Measurements from ENCODE around the gene SERPIND1. TPM values are rescaled to one million over a fixed set of nuclear protein-coding genes. Genes with fewer than 3 reads are reported as not detected.

SERPIND1 gene
- total and polyA plus RNA-seq, 5 donors from 2014 or later = 0.10 to 0.29 TPM; not detected in 3

DNA sequence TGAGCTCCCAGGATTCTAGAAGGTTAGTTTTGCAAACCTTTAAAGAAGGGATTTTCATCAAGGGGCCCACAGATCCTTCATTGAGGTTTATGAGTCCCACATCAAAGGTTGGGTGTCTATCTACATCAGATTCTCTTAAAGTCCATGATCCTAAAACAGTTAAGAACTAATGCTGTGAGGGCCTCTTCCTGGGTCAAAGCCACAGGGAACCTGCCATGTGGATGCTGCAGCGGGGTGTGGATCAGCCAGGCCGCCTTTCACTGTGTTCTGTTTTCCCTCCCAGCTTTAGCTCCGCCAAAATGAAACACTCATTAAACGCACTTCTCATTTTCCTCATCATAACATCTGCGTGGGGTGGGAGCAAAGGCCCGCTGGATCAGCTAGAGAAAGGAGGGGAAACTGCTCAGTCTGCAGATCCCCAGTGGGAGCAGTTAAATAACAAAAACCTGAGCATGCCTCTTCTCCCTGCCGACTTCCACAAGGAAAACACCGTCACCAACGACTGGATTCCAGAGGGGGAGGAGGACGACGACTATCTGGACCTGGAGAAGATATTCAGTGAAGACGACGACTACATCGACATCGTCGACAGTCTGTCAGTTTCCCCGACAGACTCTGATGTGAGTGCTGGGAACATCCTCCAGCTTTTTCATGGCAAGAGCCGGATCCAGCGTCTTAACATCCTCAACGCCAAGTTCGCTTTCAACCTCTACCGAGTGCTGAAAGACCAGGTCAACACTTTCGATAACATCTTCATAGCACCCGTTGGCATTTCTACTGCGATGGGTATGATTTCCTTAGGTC lies 5.3 kb downstream of the SERPIND1 start:
- DNase-seq = no peak
- Histone ChIP-seq H3K4me3 (ENCODE audit: low read depth, low read length) (no peak overlapping the region), H3K27me3 (ENCODE audit: control insufficient read depth, insufficient read depth, low read length) (no peaks in the 10 kb centered on the region), H3K36me3 (ENCODE audit: control insufficient read depth, insufficient read depth, low read length) (peaks cover 32% of the 10 kb centered on the region), H3K4me1 (ENCODE audit: control insufficient read depth, insufficient read depth, low read length, poor library complexity, severe bottlenecking) (no peaks in the 10 kb centered on the region), H3K27ac (ENCODE audit: insufficient read depth, low read length, poor library complexity, severe bottlenecking) (no peak overlapping the region), H3K9me3 (ENCODE audit: control insufficient read depth in 2 of 2, low read length in 2 of 2) (no peaks in the 10 kb centered on the region)
- Mint-ChIP-seq H3K36me3 (peaks cover 16% of the 10 kb centered on the region), H3K4me1 (peaks cover 0 to 3% (median 2%) of the 10 kb centered on the region in 4 donors), H3K27me3 (no peaks in the 10 kb centered on the region), H3K27ac (peak overlapping the region in 2 of 3 donors; percentile 37 to 38), H3K4me3 (no peak overlapping the region), H3K9me3 (no peaks in the 10 kb centered on the region)
- ATAC-seq (ENCODE audit: low read depth in 2 of 2) = no peak

DNA sequence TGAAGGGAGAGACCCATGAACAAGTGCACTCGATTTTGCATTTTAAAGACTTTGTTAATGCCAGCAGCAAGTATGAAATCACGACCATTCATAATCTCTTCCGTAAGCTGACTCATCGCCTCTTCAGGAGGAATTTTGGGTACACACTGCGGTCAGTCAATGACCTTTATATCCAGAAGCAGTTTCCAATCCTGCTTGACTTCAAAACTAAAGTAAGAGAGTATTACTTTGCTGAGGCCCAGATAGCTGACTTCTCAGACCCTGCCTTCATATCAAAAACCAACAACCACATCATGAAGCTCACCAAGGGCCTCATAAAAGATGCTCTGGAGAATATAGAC lies 5.9 kb downstream of the SERPIND1 start:
- Mint-ChIP-seq H3K27ac (no peak overlapping the region), H3K36me3 (peaks cover 16% of the 10 kb centered on the region)
- H3K36me3 ChIP-seq (ENCODE audit: control insufficient read depth, insufficient read depth, low read length) = peaks cover 32% of the 10 kb centered on the region

DNA sequence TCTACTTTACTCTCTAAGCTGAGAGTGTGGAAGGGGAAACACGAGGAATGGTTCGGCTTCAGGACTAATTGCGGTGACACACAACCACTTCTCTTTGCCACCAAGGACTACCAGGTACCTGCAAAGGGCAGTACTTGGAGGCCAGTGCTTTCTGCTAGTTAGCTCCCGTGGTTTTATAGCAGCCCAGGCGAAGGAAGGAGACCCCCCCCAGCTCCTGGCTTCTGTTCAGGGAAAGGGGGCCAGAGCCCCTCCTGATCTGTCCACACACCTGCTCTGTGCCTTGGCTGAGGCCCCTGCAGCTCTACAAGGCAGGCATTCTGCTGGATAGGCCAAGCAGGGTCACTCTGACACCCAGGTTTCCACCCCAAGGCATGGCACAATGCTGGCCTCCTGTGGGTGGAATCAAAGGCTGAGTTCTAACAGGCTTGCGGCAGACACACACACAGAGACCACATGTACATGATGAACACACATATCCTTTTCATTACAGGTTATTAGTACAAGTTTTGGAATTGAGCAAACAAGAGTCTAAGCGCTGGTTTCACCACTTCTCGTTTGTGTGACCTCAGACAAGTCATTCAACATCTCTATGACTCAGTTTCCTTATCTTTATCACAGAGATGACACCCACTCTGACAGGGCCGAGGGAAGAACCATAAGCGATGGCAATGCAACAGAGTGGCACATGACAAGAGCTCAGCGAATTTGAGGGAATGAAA lies 7.5 kb downstream of the SERPIND1 start:
- Mint-ChIP-seq H3K27ac (no peak overlapping the region), H3K4me1 (peaks cover 0 to 8% (median 5%) of the 10 kb centered on the region in 4 donors), H3K27me3 (no peaks in the 10 kb centered on the region), H3K36me3 (peaks cover 16% of the 10 kb centered on the region), H3K9me3 (no peaks in the 10 kb centered on the region), H3K4me3 (no peak overlapping the region)
- Histone ChIP-seq H3K4me3 (ENCODE audit: low read depth, low read length) (no peak overlapping the region), H3K36me3 (ENCODE audit: control insufficient read depth, insufficient read depth, low read length) (peaks cover 33% of the 10 kb centered on the region), H3K27ac (ENCODE audit: insufficient read depth, low read length, poor library complexity, severe bottlenecking) (no peak overlapping the region), H3K27me3 (ENCODE audit: control insufficient read depth, insufficient read depth, low read length) (no peaks in the 10 kb centered on the region), H3K4me1 (ENCODE audit: control insufficient read depth, insufficient read depth, low read length, poor library complexity, severe bottlenecking) (no peaks in the 10 kb centered on the region), H3K9me3 (ENCODE audit: control insufficient read depth in 2 of 2, low read length in 2 of 2) (no peaks in the 10 kb centered on the region)
- DNase-seq (peak in 1 of 3 donors; percentile 12), ATAC-seq (ENCODE audit: low read depth in 2 of 2) (no peak)

More for the DNA sequence above, 5.9 kb downstream of the SERPIND1 start:
- Histone ChIP-seq H3K4me1 (ENCODE audit: control insufficient read depth, insufficient read depth, low read length, poor library complexity, severe bottlenecking) (no peaks in the 10 kb centered on the region), H3K4me3 (ENCODE audit: low read depth, low read length) (no peak overlapping the region), H3K27ac (ENCODE audit: insufficient read depth, low read length, poor library complexity, severe bottlenecking) (no peak overlapping the region), H3K27me3 (ENCODE audit: control insufficient read depth, insufficient read depth, low read length) (no peaks in the 10 kb centered on the region), H3K9me3 (ENCODE audit: control insufficient read depth in 2 of 2, low read length in 2 of 2) (no peaks in the 10 kb centered on the region)
- Mint-ChIP-seq H3K9me3 (no peaks in the 10 kb centered on the region), H3K4me1 (peaks cover 0 to 8% (median 5%) of the 10 kb centered on the region in 4 donors), H3K4me3 (no peak overlapping the region), H3K27me3 (no peaks in the 10 kb centered on the region)
- no peak for ATAC-seq (ENCODE audit: low read depth in 2 of 2)
- no peak for DNase-seq

GRCh38 chr22:20782083-20782482 lies 8.2 kb downstream of the SERPIND1 start:
- no peak for ATAC-seq (ENCODE audit: low read depth in 2 of 2)
- H3K4me3 Mint-ChIP-seq = no peak overlapping the region

DNA sequence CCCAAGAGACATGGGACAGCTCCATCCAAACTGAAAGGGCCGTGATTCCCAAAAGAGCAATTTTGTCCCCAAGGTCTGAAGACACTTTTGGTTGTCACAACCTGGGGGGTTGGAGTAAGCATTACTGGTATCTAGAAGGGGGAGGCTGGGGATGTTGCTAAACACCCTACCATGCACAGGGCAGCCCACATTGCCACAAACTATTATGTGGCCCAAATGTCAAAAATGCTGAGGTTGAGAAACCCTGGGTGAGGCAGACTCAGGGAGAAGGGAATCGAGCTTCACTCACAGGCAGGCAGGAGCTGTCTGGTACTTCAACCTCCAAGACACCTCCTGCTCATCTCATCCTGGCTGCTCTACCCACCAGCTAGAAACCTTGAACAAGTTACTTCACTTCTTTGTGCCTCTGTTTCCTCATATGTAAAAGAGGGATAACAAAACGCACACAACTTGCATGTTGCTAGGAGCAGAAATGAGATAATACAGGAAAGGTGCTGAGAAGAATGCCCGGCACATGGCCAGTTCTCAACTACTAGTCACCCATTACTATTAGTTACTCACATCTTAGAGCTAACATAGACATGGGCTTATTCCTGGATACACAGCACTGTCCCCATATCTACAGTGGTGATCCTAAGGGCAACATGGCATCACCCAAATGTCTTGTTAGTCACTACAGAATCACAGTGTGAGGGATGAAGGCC lies 8.8 kb downstream of the SERPIND1 start:
- H3K4me1 ChIP-seq (ENCODE audit: control insufficient read depth, insufficient read depth, low read length, poor library complexity, severe bottlenecking) = no peaks in the 10 kb centered on the region
- H3K36me3 ChIP-seq (ENCODE audit: control insufficient read depth, insufficient read depth, low read length) = peaks cover 40% of the 10 kb centered on the region
- ATAC-seq (ENCODE audit: low read depth in 2 of 2) (no peak), DNase-seq (no peak)
- no peak overlapping the region for H3K4me3 ChIP-seq (ENCODE audit: low read depth, low read length)
- no peak overlapping the region for H3K27ac ChIP-seq (ENCODE audit: insufficient read depth, low read length, poor library complexity, severe bottlenecking)
- Mint-ChIP-seq H3K4me3 (no peak overlapping the region), H3K27me3 (no peaks in the 10 kb centered on the region), H3K27ac (peak overlapping the region in 1 of 3 donors; percentile 71), H3K36me3 (peaks cover 24% of the 10 kb centered on the region), H3K4me1 (peaks cover 0 to 8% (median 5%) of the 10 kb centered on the region in 4 donors), H3K9me3 (no peaks in the 10 kb centered on the region)
- H3K27me3 ChIP-seq (ENCODE audit: control insufficient read depth, insufficient read depth, low read length) = no peaks in the 10 kb centered on the region
- no peaks in the 10 kb centered on the region for H3K9me3 ChIP-seq (ENCODE audit: control insufficient read depth in 2 of 2, low read length in 2 of 2)

More at GRCh38 chr22:20782083-20782482, 8.2 kb downstream of the SERPIND1 start:
- H3K9me3 Mint-ChIP-seq = no peaks in the 10 kb centered on the region
- H3K27me3 Mint-ChIP-seq = no peaks in the 10 kb centered on the region
- Histone ChIP-seq H3K27me3 (ENCODE audit: control insufficient read depth, insufficient read depth, low read length) (no peaks in the 10 kb centered on the region), H3K4me1 (ENCODE audit: control insufficient read depth, insufficient read depth, low read length, poor library complexity, severe bottlenecking) (no peaks in the 10 kb centered on the region), H3K36me3 (ENCODE audit: control insufficient read depth, insufficient read depth, low read length) (peaks cover 37% of the 10 kb centered on the region), H3K4me3 (ENCODE audit: low read depth, low read length) (no peak overlapping the region), H3K27ac (ENCODE audit: insufficient read depth, low read length, poor library complexity, severe bottlenecking) (no peak overlapping the region), H3K9me3 (ENCODE audit: control insufficient read depth in 2 of 2, low read length in 2 of 2) (no peaks in the 10 kb centered on the region)
- H3K4me1 Mint-ChIP-seq = peaks cover 0 to 8% (median 5%) of the 10 kb centered on the region in 4 donors
- no peak for DNase-seq
- H3K27ac Mint-ChIP-seq = peak overlapping the region in 1 of 3 donors; percentile 71
- peaks cover 18% of the 10 kb centered on the region for H3K36me3 Mint-ChIP-seq

- DNase-seq = no peak
- peaks cover 28% of the 10 kb centered on the region for H3K36me3 Mint-ChIP-seq
- H3K4me3 Mint-ChIP-seq = no peak overlapping the region
- no peak overlapping the region for H3K4me3 ChIP-seq (ENCODE audit: low read depth, low read length)
- no peak overlapping the region for H3K27ac Mint-ChIP-seq
- H3K4me1 Mint-ChIP-seq = peaks cover 0 to 8% (median 5%) of the 10 kb centered on the region in 4 donors
- H3K27me3 ChIP-seq (ENCODE audit: control insufficient read depth, insufficient read depth, low read length) = no peaks in the 10 kb centered on the region
- no peaks in the 10 kb centered on the region for H3K9me3 Mint-ChIP-seq
- no peaks in the 10 kb centered on the region for H3K4me1 ChIP-seq (ENCODE audit: control insufficient read depth, insufficient read depth, low read length, poor library complexity, severe bottlenecking)
- peaks cover 46% of the 10 kb centered on the region for H3K36me3 ChIP-seq (ENCODE audit: control insufficient read depth, insufficient read depth, low read length)
- no peak for ATAC-seq (ENCODE audit: low read depth in 2 of 2)
- H3K27ac ChIP-seq (ENCODE audit: insufficient read depth, low read length, poor library complexity, severe bottlenecking) = no peak overlapping the region
- H3K9me3 ChIP-seq (ENCODE audit: control insufficient read depth in 2 of 2, low read length in 2 of 2) = no peaks in the 10 kb centered on the region
- no peaks in the 10 kb centered on the region for H3K27me3 Mint-ChIP-seq
Measured at GRCh38 chr22:20783300-20783673, 9.4 kb downstream of the SERPIND1 start.

GRCh38 chr22:20783844-20784723 lies 10.2 kb downstream of the SERPIND1 start:
- H3K4me1 Mint-ChIP-seq = peaks cover 0 to 8% (median 4%) of the 10 kb centered on the region in 4 donors
- peak; percentile 60 to 78 for ATAC-seq (ENCODE audit: low read depth in 2 of 2)
- H3K36me3 Mint-ChIP-seq = peaks cover 31% of the 10 kb centered on the region
- Histone ChIP-seq H3K27ac (ENCODE audit: insufficient read depth, low read length, poor library complexity, severe bottlenecking) (no peak overlapping the region), H3K4me3 (ENCODE audit: low read depth, low read length) (no peak overlapping the region), H3K9me3 (ENCODE audit: control insufficient read depth in 2 of 2, low read length in 2 of 2) (no peaks in the 10 kb centered on the region), H3K4me1 (ENCODE audit: control insufficient read depth, insufficient read depth, low read length, poor library complexity, severe bottlenecking) (no peaks in the 10 kb centered on the region), H3K27me3 (ENCODE audit: control insufficient read depth, insufficient read depth, low read length) (no peaks in the 10 kb centered on the region), H3K36me3 (ENCODE audit: control insufficient read depth, insufficient read depth, low read length) (peaks cover 51% of the 10 kb centered on the region)
- peak overlapping the region in 1 of 3 donors; percentile 16 for H3K27ac Mint-ChIP-seq
- no peaks in the 10 kb centered on the region for H3K27me3 Mint-ChIP-seq
- no peaks in the 10 kb centered on the region for H3K9me3 Mint-ChIP-seq
- peak; percentile 9 to 78 (median 38) for DNase-seq
- no peak overlapping the region for H3K4me3 Mint-ChIP-seq

Data from CD4-positive, CD25-positive, alpha-beta regulatory T cell (primary cell).